Measurements from ENCODE around the gene SELENOW. TPM values are rescaled to one million over a fixed set of nuclear protein-coding genes. Genes with fewer than 3 reads are reported as not detected.
A peak's percentile ranks its signal among the peaks of the same experiment; 100 is the strongest.

Gene SELENOW
- polyA plus RNA-seq, 3 donors = 103 to 204 (median 171) TPM

- no peak overlapping the region for H3K27ac ChIP-seq (ENCODE audit: low read depth in 1 of 2, low read length in 2 of 2)
- DNase-seq = no peak
- Mint-ChIP-seq H3K4me3 (peak overlapping the region in 1 of 2 donors; percentile 2), H3K27me3 (ENCODE audit: low read depth in 3 of 3) (peaks cover 6 to 11% (median 9%) of the 10 kb centered on the region in 3 donors), H3K36me3 (no peaks in the 10 kb centered on the region), H3K4me1 (no peaks in the 10 kb centered on the region), H3K9me3 (peaks cover 3 to 16% (median 9%) of the 10 kb centered on the region in 7 donors), H3K27ac (no peak overlapping the region)
- H3K4me1 ChIP-seq (ENCODE audit: control insufficient read depth in 1 of 2, insufficient read depth in 2 of 2, low read length in 2 of 2) = no peaks in the 10 kb centered on the region
- no peak overlapping the region for H3K4me2 ChIP-seq (replicated peaks; ENCODE audit: extremely low read depth, low read length, poor library complexity, severe bottlenecking)
- H3K36me3 ChIP-seq (replicated peaks in 1 of 2; ENCODE audit: control insufficient read depth in 1 of 2, insufficient read depth in 2 of 2, low read length in 2 of 2) = no peaks in the 10 kb centered on the region
- no peak for TF ChIP-seq CTCF (IDR thresholded peaks at IDR 0.05)
- no peaks in the 10 kb centered on the region for H4K20me1 ChIP-seq (ENCODE audit: insufficient read depth, low read length)
- H3K79me2 ChIP-seq (ENCODE audit: insufficient read depth, low read length) = no peaks in the 10 kb centered on the region
- 63% methylated on average over 5 of the region's 14 CpGs for WGBS (ENCODE audit: insufficient coverage)
- H3K9me3 ChIP-seq (replicated peaks in 1 of 2; ENCODE audit: control insufficient read depth in 1 of 2, insufficient read depth in 1 of 2, low read length in 2 of 2) = peaks cover 0 to 15% of the 10 kb centered on the region in 2 donors
- no peak overlapping the region for H3K4me3 ChIP-seq (replicated peaks in 1 of 3; ENCODE audit: low read depth in 2 of 3, low read length in 3 of 3)
- H3K9ac ChIP-seq (ENCODE audit: insufficient read depth, low read length, poor library complexity, severe bottlenecking) = no peak overlapping the region
- no peaks in the 10 kb centered on the region for H3K27me3 ChIP-seq (ENCODE audit: control insufficient read depth in 2 of 2, insufficient read depth in 2 of 2, low read length in 2 of 2)
- H2AFZ ChIP-seq (ENCODE audit: insufficient read depth, low read depth, low read length, poor library complexity, severe bottlenecking) = no peak overlapping the region
- intact Hi-C loops (cut with micrococcal nuclease) = no loop called here
Measured at GRCh38 chr19:47797996-47798903, 19.7 kb downstream of the SELENOW start.

GRCh38 chr19:47798904-47799266 is 20.4 kb downstream of the SELENOW start:
- Histone ChIP-seq H3K4me1 (ENCODE audit: control insufficient read depth in 1 of 2, insufficient read depth in 2 of 2, low read length in 2 of 2) (no peaks in the 10 kb centered on the region), H3K9ac (ENCODE audit: insufficient read depth, low read length, poor library complexity, severe bottlenecking) (no peak overlapping the region), H3K4me3 (replicated peaks in 1 of 3; ENCODE audit: low read depth in 2 of 3, low read length in 3 of 3) (no peak overlapping the region), H3K79me2 (ENCODE audit: insufficient read depth, low read length) (no peaks in the 10 kb centered on the region), H3K27ac (ENCODE audit: low read depth in 1 of 2, low read length in 2 of 2) (no peak overlapping the region), H3K9me3 (replicated peaks in 1 of 2; ENCODE audit: control insufficient read depth in 1 of 2, insufficient read depth in 1 of 2, low read length in 2 of 2) (peaks cover 0 to 15% of the 10 kb centered on the region in 2 donors), H3K36me3 (replicated peaks in 1 of 2; ENCODE audit: control insufficient read depth in 1 of 2, insufficient read depth in 2 of 2, low read length in 2 of 2) (no peaks in the 10 kb centered on the region), H4K20me1 (ENCODE audit: insufficient read depth, low read length) (no peaks in the 10 kb centered on the region), H3K27me3 (ENCODE audit: control insufficient read depth in 2 of 2, insufficient read depth in 2 of 2, low read length in 2 of 2) (no peaks in the 10 kb centered on the region), H3K4me2 (replicated peaks; ENCODE audit: extremely low read depth, low read length, poor library complexity, severe bottlenecking) (no peak overlapping the region), H2AFZ (ENCODE audit: insufficient read depth, low read depth, low read length, poor library complexity, severe bottlenecking) (no peak overlapping the region)
- Mint-ChIP-seq H3K9me3 (peaks cover 3 to 16% (median 9%) of the 10 kb centered on the region in 7 donors), H3K4me1 (no peaks in the 10 kb centered on the region), H3K4me3 (no peak overlapping the region), H3K27me3 (ENCODE audit: low read depth in 3 of 3) (peaks cover 6 to 11% (median 9%) of the 10 kb centered on the region in 3 donors), H3K27ac (no peak overlapping the region), H3K36me3 (no peaks in the 10 kb centered on the region)
- DNase-seq = no peak
- TF ChIP-seq CTCF (IDR thresholded peaks at IDR 0.05) = no peak
- 100% methylated on average over 1 of the region's 4 CpGs for WGBS (ENCODE audit: insufficient coverage)
- intact Hi-C loops (cut with micrococcal nuclease) = no loop called here
